Peyer's patch (tissue), 4 donors: ENCODE measurements around the gene DNAJC6.

Source experiments
- POLR2A ChIP-seq, 2 donors: fragments of 450-650 bp; IDR thresholded peaks; one replicate each; pipeline ENCODE4 v1.5.1; 2017; ENCODE audit warnings: antibody characterized with exemption in 2 of 2, mild to moderate bottlenecking in 2 of 2, moderate library complexity in 2 of 2
- TF ChIP-seq, protein P1 (sequence below), 6 experiments: fragments of 450-650 bp in 4 of 6; fragments of 200-600 bp in 2 of 6; sonication (generic) in 1 of 6; IDR thresholded peaks; one replicate each; pipeline ENCODE4 v1.5.1; 2017 to 2019; ENCODE audit warnings: antibody characterized with exemption in 6 of 6, mild to moderate bottlenecking in 3 of 6, moderate library complexity in 1 of 6

DNA sequence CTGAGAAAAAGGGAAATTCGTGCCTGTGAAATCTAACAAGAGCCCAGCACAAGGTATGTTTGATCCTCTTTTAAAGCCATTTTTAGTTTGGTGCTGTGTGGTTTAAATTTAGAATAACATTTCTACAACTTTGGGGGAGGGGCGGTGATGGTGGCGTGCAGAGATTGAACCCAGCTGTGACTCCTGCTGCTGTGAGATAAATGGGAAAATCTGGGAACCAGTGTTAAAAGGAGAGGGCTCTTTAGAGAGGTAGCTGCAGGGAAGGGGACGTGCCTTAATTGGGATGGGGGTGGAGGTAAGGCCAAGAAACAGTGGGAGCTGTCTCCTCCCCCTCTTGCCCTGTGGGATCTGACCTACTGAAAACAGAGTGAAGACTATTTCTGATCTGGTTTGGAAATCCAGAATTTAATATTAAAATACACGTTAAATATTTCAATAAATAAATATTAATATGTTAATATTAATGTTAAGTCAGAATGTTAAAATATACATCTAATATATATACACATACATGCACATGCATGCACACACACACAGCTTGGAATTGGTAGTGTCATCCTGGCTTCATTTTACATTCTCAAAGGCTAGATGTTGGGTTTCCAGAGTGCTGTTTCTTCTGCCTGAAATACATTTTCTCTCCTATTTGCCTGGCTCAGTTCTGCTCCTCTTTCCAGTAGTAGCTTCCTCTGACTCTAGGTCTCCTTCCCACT is 30.1 kb upstream of the DNAJC6 start:
- TF ChIP-seq, protein P1, sequence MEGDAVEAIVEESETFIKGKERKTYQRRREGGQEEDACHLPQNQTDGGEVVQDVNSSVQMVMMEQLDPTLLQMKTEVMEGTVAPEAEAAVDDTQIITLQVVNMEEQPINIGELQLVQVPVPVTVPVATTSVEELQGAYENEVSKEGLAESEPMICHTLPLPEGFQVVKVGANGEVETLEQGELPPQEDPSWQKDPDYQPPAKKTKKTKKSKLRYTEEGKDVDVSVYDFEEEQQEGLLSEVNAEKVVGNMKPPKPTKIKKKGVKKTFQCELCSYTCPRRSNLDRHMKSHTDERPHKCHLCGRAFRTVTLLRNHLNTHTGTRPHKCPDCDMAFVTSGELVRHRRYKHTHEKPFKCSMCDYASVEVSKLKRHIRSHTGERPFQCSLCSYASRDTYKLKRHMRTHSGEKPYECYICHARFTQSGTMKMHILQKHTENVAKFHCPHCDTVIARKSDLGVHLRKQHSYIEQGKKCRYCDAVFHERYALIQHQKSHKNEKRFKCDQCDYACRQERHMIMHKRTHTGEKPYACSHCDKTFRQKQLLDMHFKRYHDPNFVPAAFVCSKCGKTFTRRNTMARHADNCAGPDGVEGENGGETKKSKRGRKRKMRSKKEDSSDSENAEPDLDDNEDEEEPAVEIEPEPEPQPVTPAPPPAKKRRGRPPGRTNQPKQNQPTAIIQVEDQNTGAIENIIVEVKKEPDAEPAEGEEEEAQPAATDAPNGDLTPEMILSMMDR (IDR thresholded peaks at IDR 0.05) = no peak
- no peak for TF ChIP-seq POLR2A (IDR thresholded peaks at IDR 0.05)
